H9 (cell line): ENCODE results near the gene CYP8B1. TPM values are rescaled to one million over a fixed set of nuclear protein-coding genes. Genes with fewer than 3 reads are reported as not detected.

Source experiments
- DNase-seq: peaks from one replicate; pipeline ENCODE4 v3.0.0-alpha.2; 2017
- H2AFZ ChIP-seq: one replicate; pipeline ENCODE4 v1.6.1; 2013; ENCODE audit warnings: mild to moderate bottlenecking, low read length, control low read depth, moderate library complexity
- H2AK5ac ChIP-seq: 2 replicates; pipeline ENCODE4 v1.6.1; 2013; ENCODE audit warnings: low read length, control low read depth, mixed read lengths; ENCODE audit not compliant: insufficient read length
- H2BK120ac ChIP-seq: one replicate; pipeline ENCODE4 v1.6.1; 2013; ENCODE audit warnings: low read depth, mild to moderate bottlenecking, low read length, control low read depth, inconsistent platforms; ENCODE audit not compliant: poor library complexity, severe bottlenecking
- H2BK12ac ChIP-seq: 2 replicates; pipeline ENCODE4 v1.6.1; 2013; ENCODE audit warnings: low read length, control low read depth, mixed read lengths, low read depth; ENCODE audit not compliant: insufficient read length
- H2BK15ac ChIP-seq: 2 replicates; pipeline ENCODE4 v1.6.1; 2013; ENCODE audit warnings: low read depth, low read length, control low read depth
- H2BK20ac ChIP-seq: one replicate; pipeline ENCODE4 v1.6.1; 2013; ENCODE audit warnings: low read depth, mild to moderate bottlenecking, low read length, control low read depth, inconsistent platforms; ENCODE audit not compliant: poor library complexity, severe bottlenecking
- H2BK5ac ChIP-seq: 2 replicates; pipeline ENCODE4 v1.6.1; 2013; ENCODE audit warnings: low read length, control low read depth, mixed read lengths; ENCODE audit not compliant: insufficient read length
- H3K14ac ChIP-seq: 2 replicates; pipeline ENCODE4 v1.6.1; 2013; ENCODE audit warnings: low read length, control low read depth; ENCODE audit not compliant: insufficient read depth
- H3K18ac ChIP-seq: 2 replicates; pipeline ENCODE4 v1.6.1; 2013; ENCODE audit warnings: low read depth, mild to moderate bottlenecking, mixed read lengths, low read length, control low read depth; ENCODE audit not compliant: insufficient read length
- H3K23ac ChIP-seq: 2 replicates; pipeline ENCODE4 v1.6.1; 2013; ENCODE audit warnings: low read length, control low read depth, mixed read lengths, low read depth; ENCODE audit not compliant: insufficient read length
- H3K23me2 ChIP-seq: 2 replicates; pipeline ENCODE4 v1.6.1; 2013; ENCODE audit warnings: low read depth, mild to moderate bottlenecking, mixed read lengths, low read length, control low read depth; ENCODE audit not compliant: insufficient read length, poor library complexity, severe bottlenecking
- H3K27ac ChIP-seq: 2 replicates; pipeline ENCODE4 v1.5.1; 2013; ENCODE audit warnings: low read length, control low read depth, mixed read lengths, low read depth; ENCODE audit not compliant: insufficient read length
- H3K27me3 ChIP-seq: 2 replicates; pipeline ENCODE4 v1.6.1; 2013; ENCODE audit warnings: low read length, control low read depth, inconsistent platforms; ENCODE audit not compliant: insufficient read depth
- H3K4ac ChIP-seq: 2 replicates; pipeline ENCODE4 v1.6.1; 2013; ENCODE audit warnings: low read depth, mild to moderate bottlenecking, control low read depth, inconsistent platforms, low read length, moderate library complexity
- H3K4me1 ChIP-seq: 2 replicates; pipeline ENCODE4 v1.6.1; 2013; ENCODE audit warnings: low read length, control low read depth, inconsistent platforms; ENCODE audit not compliant: insufficient read depth
- H3K4me2 ChIP-seq: 2 replicates; pipeline ENCODE4 v1.6.1; 2013; ENCODE audit warnings: low read length, control low read depth, mixed read lengths; ENCODE audit not compliant: insufficient read length, insufficient read depth
- H3K56ac ChIP-seq: 2 replicates; pipeline ENCODE4 v1.6.1; 2013; ENCODE audit warnings: low read depth, mild to moderate bottlenecking, mixed read lengths, low read length, control low read depth; ENCODE audit not compliant: insufficient read length
- H3K79me1 ChIP-seq: 2 replicates; pipeline ENCODE4 v1.6.1; 2013; ENCODE audit warnings: low read depth, mild to moderate bottlenecking, moderate library complexity, low read length, control low read depth, inconsistent platforms; ENCODE audit not compliant: insufficient read depth, poor library complexity, severe bottlenecking
- H3K79me2 ChIP-seq: 2 replicates; pipeline ENCODE4 v1.6.1; 2013; ENCODE audit warnings: low read length, control low read depth, inconsistent platforms; ENCODE audit not compliant: insufficient read depth
- H3K9ac ChIP-seq: 2 replicates; pipeline ENCODE4 v1.6.1; 2013; ENCODE audit warnings: low read length, control low read depth, mixed read lengths; ENCODE audit not compliant: insufficient read length; ENCODE audit errors: extremely low read depth
- H3K9me3 ChIP-seq: one replicate; pipeline ENCODE4 v1.6.1; 2013; ENCODE audit warnings: low read depth, low read length, inconsistent platforms; ENCODE audit not compliant: control insufficient read depth
- H3T11ph ChIP-seq: one replicate; pipeline ENCODE4 v1.6.1; 2013; ENCODE audit warnings: mild to moderate bottlenecking, low read length, control low read depth, inconsistent platforms
- H4K20me1 ChIP-seq: one replicate; pipeline ENCODE4 v1.6.1; 2013; ENCODE audit not compliant: control insufficient read depth, insufficient read length, insufficient read depth
- H4K5ac ChIP-seq: 2 replicates; pipeline ENCODE4 v1.6.1; 2013; ENCODE audit warnings: low read depth, mild to moderate bottlenecking, mixed read lengths, low read length, control low read depth; ENCODE audit not compliant: insufficient read length
- H4K8ac ChIP-seq: replicated peaks from 2 replicates; pipeline ENCODE4 v1.6.1; 2013; ENCODE audit warnings: low read length, control low read depth, mixed read lengths, low read depth; ENCODE audit not compliant: insufficient read length
- H4K91ac ChIP-seq: 2 replicates; pipeline ENCODE4 v1.6.1; 2013; ENCODE audit warnings: low read depth, mild to moderate bottlenecking, moderate library complexity, mixed read lengths, low read length, control low read depth; ENCODE audit not compliant: insufficient read length
- H3K27ac Mint-ChIP-seq, 3 experiments: 2 replicates in 2 of 3; 3 replicates in 1 of 3; pipeline ENCODE4 v1.8.0; 2020 to 2021; ENCODE audit warnings: mixed read lengths in 3 of 3, mild to moderate bottlenecking in 1 of 3, moderate library complexity in 1 of 3
- H3K27me3 Mint-ChIP-seq: 2 replicates; pipeline ENCODE4 v1.8.0; 2021; ENCODE audit warnings: low read depth, mild to moderate bottlenecking, moderate library complexity, mixed read lengths
- H3K36me3 Mint-ChIP-seq, 3 experiments: 2 replicates in 2 of 3; 3 replicates in 1 of 3; pipeline ENCODE4 v1.8.0; 2020 to 2021; ENCODE audit warnings: low read depth in 3 of 3, mixed read lengths in 3 of 3; ENCODE audit not compliant: insufficient read depth in 1 of 3
- H3K4me1 Mint-ChIP-seq, 2 experiments: 2 replicates each; pipeline ENCODE4 v1.8.0; 2020; ENCODE audit warnings: mixed read lengths in 2 of 2
- H3K4me3 Mint-ChIP-seq, 2 experiments: 2 replicates in 1 of 2; 3 replicates in 1 of 2; pipeline ENCODE4 v1.8.0; 2020 to 2021; ENCODE audit warnings: mild to moderate bottlenecking in 2 of 2, mixed read lengths in 2 of 2, moderate library complexity in 1 of 2
- H3K9me3 Mint-ChIP-seq, 2 experiments: 2 replicates in 1 of 2; 3 replicates in 1 of 2; pipeline ENCODE4 v1.8.0; 2020; ENCODE audit warnings: mild to moderate bottlenecking in 2 of 2, mixed read lengths in 2 of 2, moderate library complexity in 1 of 2
- WGBS: extraction: QIAGEN DNeasy Blood & Tissue Kit; methylation state at CpG from one replicate; pipeline ENCODE4 v1.1.7; 2013; ENCODE audit warnings: missing lambda C conversion rate, low lambda C conversion rate, mixed read lengths; ENCODE audit not compliant: insufficient read length; ENCODE audit errors: extremely low coverage; 5-methylcytosine and 5-hydroxymethylcytosine counted together
- total RNA-seq: library from RNA; stranded (reverse); gene quantifications from 2 replicates; pipeline ENCODE4 v1.2.1, GENCODE V29; 2021
- TF ChIP-seq, protein P1 (sequence below): fragments of 200-600 bp; sonication (generic); conservative IDR thresholded peaks from 3 replicates; pipeline ENCODE4 v1.8.0; 2021; ENCODE audit warnings: antibody characterized with exemption, mild to moderate bottlenecking

Gene CYP8B1
- total RNA-seq, 1 experiment from 2014 or later, result not detected

DNA sequence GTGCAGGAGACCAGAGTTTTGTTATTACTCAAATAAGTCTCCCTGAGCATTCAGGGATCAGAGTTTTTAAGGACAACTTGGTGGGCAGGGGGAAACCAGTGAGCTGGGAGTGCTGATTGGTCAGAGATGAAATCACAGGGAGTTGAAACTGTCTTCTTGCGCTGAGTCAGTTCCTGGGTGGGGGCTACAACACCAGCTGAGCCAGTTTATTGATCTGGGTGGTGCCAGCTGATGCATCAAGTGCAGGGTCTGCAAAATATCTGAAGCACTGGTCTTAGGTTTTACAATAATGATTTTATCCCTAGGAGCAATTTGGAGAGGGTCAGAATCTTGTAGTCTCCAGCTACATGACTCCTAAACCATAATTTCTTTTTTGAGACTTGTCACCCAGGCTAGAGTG lies 16.5 kb upstream of the CYP8B1 start:
- peaks cover 6% of the 10 kb centered on the region; the same call in 1 of the 2 replicates for H3K4me1 ChIP-seq
- TF ChIP-seq, protein P1, sequence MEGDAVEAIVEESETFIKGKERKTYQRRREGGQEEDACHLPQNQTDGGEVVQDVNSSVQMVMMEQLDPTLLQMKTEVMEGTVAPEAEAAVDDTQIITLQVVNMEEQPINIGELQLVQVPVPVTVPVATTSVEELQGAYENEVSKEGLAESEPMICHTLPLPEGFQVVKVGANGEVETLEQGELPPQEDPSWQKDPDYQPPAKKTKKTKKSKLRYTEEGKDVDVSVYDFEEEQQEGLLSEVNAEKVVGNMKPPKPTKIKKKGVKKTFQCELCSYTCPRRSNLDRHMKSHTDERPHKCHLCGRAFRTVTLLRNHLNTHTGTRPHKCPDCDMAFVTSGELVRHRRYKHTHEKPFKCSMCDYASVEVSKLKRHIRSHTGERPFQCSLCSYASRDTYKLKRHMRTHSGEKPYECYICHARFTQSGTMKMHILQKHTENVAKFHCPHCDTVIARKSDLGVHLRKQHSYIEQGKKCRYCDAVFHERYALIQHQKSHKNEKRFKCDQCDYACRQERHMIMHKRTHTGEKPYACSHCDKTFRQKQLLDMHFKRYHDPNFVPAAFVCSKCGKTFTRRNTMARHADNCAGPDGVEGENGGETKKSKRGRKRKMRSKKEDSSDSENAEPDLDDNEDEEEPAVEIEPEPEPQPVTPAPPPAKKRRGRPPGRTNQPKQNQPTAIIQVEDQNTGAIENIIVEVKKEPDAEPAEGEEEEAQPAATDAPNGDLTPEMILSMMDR, result no peak
- H4K91ac ChIP-seq, result no peak overlapping the region
- no peak overlapping the region for H4K5ac ChIP-seq
- H3K23me2 ChIP-seq, result no peaks in the 10 kb centered on the region
- H3K27ac ChIP-seq, result peak overlapping the region; percentile 95
- H4K8ac ChIP-seq, result no peak overlapping the region
- H4K20me1 ChIP-seq, result no peaks in the 10 kb centered on the region
- peak overlapping the region; percentile 69 for H2BK120ac ChIP-seq
- no peak for DNase-seq
- no peaks in the 10 kb centered on the region for H3K79me1 ChIP-seq
- Mint-ChIP-seq H3K27ac (peak overlapping the region; percentile 90 to 98 (median 97)), H3K36me3 (no peaks in the 10 kb centered on the region; a peak in 4 of 7 replicates), H3K27me3 (no peaks in the 10 kb centered on the region), H3K4me1 (peaks cover 43 to 51% of the 10 kb centered on the region in 2 experiments), H3K9me3 (no peaks in the 10 kb centered on the region; a peak in 1 of 5 replicates), H3K4me3 (no peak overlapping the region)
- no peaks in the 10 kb centered on the region for H3K9me3 ChIP-seq
- no peak overlapping the region for H2AK5ac ChIP-seq
- no peaks in the 10 kb centered on the region for H3K79me2 ChIP-seq
- H3T11ph ChIP-seq, result no peak overlapping the region
- no peak overlapping the region for H3K14ac ChIP-seq
- H3K27me3 ChIP-seq, result no peaks in the 10 kb centered on the region; the same call in 1 of the 2 replicates
- H3K56ac ChIP-seq, result no peak overlapping the region
- H3K4ac ChIP-seq, result no peak overlapping the region
- no peak overlapping the region for H3K23ac ChIP-seq
- H3K9ac ChIP-seq, result no peak overlapping the region
- H3K18ac ChIP-seq, result no peak overlapping the region
- H2BK5ac ChIP-seq, result no peak overlapping the region
- H2BK12ac ChIP-seq, result no peak overlapping the region
- no CpG with 5 or more reads among the region's 1 CpG for WGBS
- no peak overlapping the region for H2BK15ac ChIP-seq
- H3K4me2 ChIP-seq, result no peak overlapping the region
- no peak overlapping the region for H2BK20ac ChIP-seq
- no peak overlapping the region for H2AFZ ChIP-seq
